PC-3 (cell line): ENCODE data around the gene INIP. TPM values are rescaled to one million over a fixed set of nuclear protein-coding genes. Genes with fewer than 3 reads are reported as not detected.

Experiments used
- ATAC-seq: fragments of 200-7000 bp; cut with Tn5 transposase; 2 replicates; pipeline ENCODE4 v1.9.1; 2020; ENCODE audit warnings: mild to moderate bottlenecking, moderate library complexity
- BruUV-seq: library from RNA; stranded (reverse); fragments of 400-500 nt; replicated peaks from 2 replicates; lab custom pipeline; 2021; lab: Mats Ljungman, UMichigan
- CTCF ChIA-PET: fragments of 300-600 bp; sonication (Branson Sonifier 250); formaldehyde crosslinking; loops from one replicate; lab custom pipeline; 2022; ENCODE audit warnings: antibody characterized with exemption; lab: Charles Lee
- POLR2A ChIA-PET: fragments of 300-600 bp; sonication (Branson Sonifier 250); formaldehyde crosslinking; loops from one replicate; lab custom pipeline; 2022; ENCODE audit warnings: antibody characterized with exemption; ENCODE audit not compliant: unreplicated experiment; lab: Charles Lee
- DNase-seq: peaks from one replicate; pipeline ENCODE4 v3.0.0-alpha.2; 2015
- H2AFZ ChIP-seq: fragments of 300-600 bp; sonication (generic); 2 replicates; pipeline ENCODE4 v1.6.0; 2016; ENCODE audit warnings: antibody characterized with exemption, low read length
- H3F3A ChIP-seq: fragments of 300-600 bp; sonication (generic); one replicate; pipeline ENCODE4 v1.6.0; 2017; ENCODE audit warnings: antibody characterized with exemption, low read length, control low read depth, mild to moderate bottlenecking; ENCODE audit not compliant: unreplicated experiment
- H3K27ac ChIP-seq: fragments of 300-600 bp; sonication (generic); 2 replicates; pipeline ENCODE4 v1.5.1; 2016; ENCODE audit warnings: mild to moderate bottlenecking, low read length
- H3K27me3 ChIP-seq: fragments of 300-600 bp; sonication (generic); 2 replicates; pipeline ENCODE4 v1.6.1; 2016; ENCODE audit warnings: low read length, mixed read lengths
- H3K36me3 ChIP-seq: fragments of 300-600 bp; sonication (generic); 2 replicates; pipeline ENCODE4 v1.6.1; 2016; ENCODE audit warnings: low read depth, mixed run types, low read length, mixed read lengths
- H3K4me1 ChIP-seq: fragments of 300-600 bp; sonication (generic); 2 replicates; pipeline ENCODE4 v1.5.1; 2016; ENCODE audit warnings: low read length; ENCODE audit not compliant: insufficient read depth
- H3K4me2 ChIP-seq: fragments of 300-600 bp; sonication (generic); 2 replicates; pipeline ENCODE4 v1.6.0; 2016; ENCODE audit warnings: low read length
- H3K4me3 ChIP-seq: fragments of 300-600 bp; sonication (generic); 2 replicates; pipeline ENCODE4 v1.5.1; 2016; ENCODE audit warnings: mild to moderate bottlenecking, low read length, mixed read lengths
- H3K79me2 ChIP-seq: fragments of 300-600 bp; sonication (generic); 2 replicates; pipeline ENCODE4 v1.6.1; 2017; ENCODE audit warnings: low read length, mixed read lengths
- H3K9ac ChIP-seq: fragments of 300-600 bp; sonication (generic); 2 replicates; pipeline ENCODE4 v1.6.0; 2016; ENCODE audit warnings: mild to moderate bottlenecking, low read length
- H3K9me2 ChIP-seq: fragments of 300-600 bp; sonication (generic); replicated peaks from 2 replicates; pipeline ENCODE4 v1.6.1; 2016; ENCODE audit warnings: mixed run types, low read length, mixed read lengths
- H3K9me3 ChIP-seq: fragments of 300-600 bp; sonication (generic); 2 replicates; pipeline ENCODE4 v1.6.1; 2016; ENCODE audit warnings: low read length, mixed read lengths
- H4K20me1 ChIP-seq: fragments of 300-600 bp; sonication (generic); 2 replicates; pipeline ENCODE4 v1.6.1; 2016; ENCODE audit warnings: low read length, mixed read lengths
- EZH2 ChIP-seq: fragments of 300-600 bp; sonication (generic); IDR thresholded peaks from one replicate; pipeline ENCODE4 v1.6.1; 2017; ENCODE audit warnings: antibody characterized with exemption, mild to moderate bottlenecking, low read length; ENCODE audit not compliant: unreplicated experiment
- EZH2phosphoT487 ChIP-seq: fragments of 300-600 bp; sonication (generic); IDR thresholded peaks from 2 replicates; pipeline ENCODE4 v1.6.1; 2018; ENCODE audit warnings: mild to moderate bottlenecking, antibody characterized with exemption, low read length, borderline replicate concordance
- intact Hi-C: fragments of 100-400 bp; cut with micrococcal nuclease; formaldehyde crosslinking; loops from 2 replicates; pipeline ENCODE4 v1.9.0; 2023
- total RNA-seq: library from RNA; depleted of rRNA; stranded (reverse); fragments of >200 nt; gene quantifications from 2 replicates; pipeline ENCODE4 v1.2.3, GENCODE V29; 2014
- TF ChIP-seq, protein P1 (sequence below): fragments of 300-600 bp; sonication (generic); conservative IDR thresholded peaks from 2 replicates; pipeline ENCODE4 v1.5.1; 2017; ENCODE audit warnings: antibody characterized with exemption, low read depth, mild to moderate bottlenecking, low read length

The INIP gene
- total RNA-seq, 1 experiment from 2014 or later, result 15.1 TPM

DNA sequence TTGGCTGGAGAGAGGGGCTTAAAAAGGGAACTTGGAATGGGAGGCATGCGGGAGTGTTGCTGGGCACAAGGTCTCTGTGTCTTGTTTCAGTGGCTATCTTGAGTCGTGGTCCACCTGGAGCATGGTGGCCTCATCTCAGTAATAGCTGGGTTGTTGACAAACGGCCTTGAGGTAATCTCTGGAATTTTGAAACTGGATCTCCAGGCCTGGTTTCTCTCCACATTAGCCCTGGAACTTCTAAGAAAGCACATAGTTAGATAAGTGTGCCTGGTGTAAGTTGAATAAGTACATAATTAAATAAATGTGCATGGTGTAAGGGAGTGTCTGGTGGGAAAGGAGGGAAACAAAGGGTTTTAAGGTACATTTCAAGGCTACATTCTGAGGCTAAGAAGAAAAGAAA, 62.2 kb downstream of the INIP start:
- no peak overlapping the region for H2AFZ ChIP-seq
- intact Hi-C loops, result no loop called here
- H3K9ac ChIP-seq, result no peak overlapping the region
- CTCF ChIA-PET, result no interaction called here
- BruUV-seq, result no TSS peak
- ATAC-seq, result no peak
- H3K9me3 ChIP-seq, result no peaks in the 10 kb centered on the region
- POLR2A ChIA-PET, result no interaction called here
- no peaks in the 10 kb centered on the region for H3K36me3 ChIP-seq
- no peaks in the 10 kb centered on the region for H4K20me1 ChIP-seq
- H3K27ac ChIP-seq, result no peak overlapping the region
- no peak for DNase-seq
- no peaks in the 10 kb centered on the region for H3K9me2 ChIP-seq
- TF ChIP-seq, protein P1, sequence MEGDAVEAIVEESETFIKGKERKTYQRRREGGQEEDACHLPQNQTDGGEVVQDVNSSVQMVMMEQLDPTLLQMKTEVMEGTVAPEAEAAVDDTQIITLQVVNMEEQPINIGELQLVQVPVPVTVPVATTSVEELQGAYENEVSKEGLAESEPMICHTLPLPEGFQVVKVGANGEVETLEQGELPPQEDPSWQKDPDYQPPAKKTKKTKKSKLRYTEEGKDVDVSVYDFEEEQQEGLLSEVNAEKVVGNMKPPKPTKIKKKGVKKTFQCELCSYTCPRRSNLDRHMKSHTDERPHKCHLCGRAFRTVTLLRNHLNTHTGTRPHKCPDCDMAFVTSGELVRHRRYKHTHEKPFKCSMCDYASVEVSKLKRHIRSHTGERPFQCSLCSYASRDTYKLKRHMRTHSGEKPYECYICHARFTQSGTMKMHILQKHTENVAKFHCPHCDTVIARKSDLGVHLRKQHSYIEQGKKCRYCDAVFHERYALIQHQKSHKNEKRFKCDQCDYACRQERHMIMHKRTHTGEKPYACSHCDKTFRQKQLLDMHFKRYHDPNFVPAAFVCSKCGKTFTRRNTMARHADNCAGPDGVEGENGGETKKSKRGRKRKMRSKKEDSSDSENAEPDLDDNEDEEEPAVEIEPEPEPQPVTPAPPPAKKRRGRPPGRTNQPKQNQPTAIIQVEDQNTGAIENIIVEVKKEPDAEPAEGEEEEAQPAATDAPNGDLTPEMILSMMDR, result no peak
- TF ChIP-seq EZH2phosphoT487 (no peak), EZH2 (no peak)
- H3K27me3 ChIP-seq, result no peaks in the 10 kb centered on the region
- no peaks in the 10 kb centered on the region for H3F3A ChIP-seq
- no peaks in the 10 kb centered on the region for H3K79me2 ChIP-seq
- no peaks in the 10 kb centered on the region for H3K4me1 ChIP-seq
- no peak overlapping the region for H3K4me2 ChIP-seq
- H3K4me3 ChIP-seq, result no peak overlapping the region

DNA sequence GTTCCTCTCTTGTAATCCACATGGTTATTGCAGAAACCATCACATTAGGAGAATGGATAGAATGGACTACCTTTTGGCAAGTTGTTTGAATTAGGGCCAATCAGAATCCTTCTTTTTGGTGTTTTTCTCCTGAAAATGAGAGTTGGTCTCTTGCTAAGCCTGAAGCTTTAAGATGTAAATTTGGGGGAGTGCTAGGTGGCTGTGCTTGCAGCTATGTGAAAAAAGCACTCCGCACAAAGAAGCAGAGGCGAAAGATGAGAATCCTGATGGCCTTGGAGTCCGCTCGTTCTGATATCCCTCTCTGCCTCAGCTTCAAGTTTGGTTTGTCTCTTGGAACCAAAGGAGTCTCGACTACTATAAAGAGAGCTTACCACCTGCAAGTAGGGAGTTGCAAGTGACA, 63.6 kb downstream of the INIP start:
- intact Hi-C loops, result no loop called here
- no peaks in the 10 kb centered on the region for H3K9me2 ChIP-seq

DNA sequence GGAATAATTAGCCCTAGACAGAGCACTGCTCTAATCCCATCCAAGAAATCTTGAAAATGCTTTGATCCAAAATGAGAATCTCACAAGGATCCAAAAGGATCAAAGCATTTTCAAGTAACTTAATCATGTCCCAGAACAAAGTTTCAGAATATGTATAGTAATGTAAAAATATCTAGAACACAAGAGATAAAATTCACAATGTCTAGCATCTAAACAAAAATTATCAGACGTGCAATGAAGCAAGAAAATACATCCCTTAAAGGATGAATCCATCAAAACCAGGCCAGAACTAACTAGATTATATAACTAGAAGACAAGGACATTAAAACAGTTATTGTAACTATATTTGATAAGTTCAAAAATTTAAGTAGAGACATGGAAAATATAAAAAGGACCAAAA, 69.3 kb downstream of the INIP start:
- intact Hi-C loops, result no loop called here
- ATAC-seq (no peak), DNase-seq (no peak)
- no peaks in the 10 kb centered on the region for H3K4me1 ChIP-seq
- no peaks in the 10 kb centered on the region for H4K20me1 ChIP-seq
- no peaks in the 10 kb centered on the region for H3K9me2 ChIP-seq
- no peak overlapping the region for H3K9ac ChIP-seq
- no peak overlapping the region for H2AFZ ChIP-seq
- CTCF ChIA-PET, result no interaction called here
- no peaks in the 10 kb centered on the region for H3K36me3 ChIP-seq
- POLR2A ChIA-PET, result no interaction called here
- BruUV-seq, result no TSS peak
- no peaks in the 10 kb centered on the region for H3F3A ChIP-seq
- no peak overlapping the region for H3K27ac ChIP-seq
- no peak overlapping the region for H3K4me2 ChIP-seq
- no peaks in the 10 kb centered on the region for H3K9me3 ChIP-seq
- no peaks in the 10 kb centered on the region for H3K27me3 ChIP-seq
- H3K79me2 ChIP-seq, result no peaks in the 10 kb centered on the region
- H3K4me3 ChIP-seq, result no peak overlapping the region
- no peak for TF ChIP-seq EZH2phosphoT487
- TF ChIP-seq, protein P1, result no peak
- no peak for TF ChIP-seq EZH2

More for the DNA sequence above, 63.6 kb downstream of the INIP start:
- DNase-seq (no peak), ATAC-seq (no peak)
- no TSS peak for BruUV-seq
- Histone ChIP-seq H3K36me3 (no peaks in the 10 kb centered on the region), H3K79me2 (no peaks in the 10 kb centered on the region), H4K20me1 (no peaks in the 10 kb centered on the region), H3K9ac (no peak overlapping the region), H3K4me3 (no peak overlapping the region), H3F3A (no peaks in the 10 kb centered on the region), H3K9me3 (no peaks in the 10 kb centered on the region), H3K4me2 (no peak overlapping the region), H3K27ac (no peak overlapping the region), H3K27me3 (no peaks in the 10 kb centered on the region), H2AFZ (no peak overlapping the region), H3K4me1 (no peaks in the 10 kb centered on the region)
- ChIA-PET CTCF (no interaction called here), POLR2A (no interaction called here)
- TF ChIP-seq, protein P1, result no peak
- TF ChIP-seq EZH2, result no peak
- TF ChIP-seq EZH2phosphoT487, result no peak
